GM12892 (cell line): ENCODE results near the gene CEP128.

Experiments
- POLR2A ChIP-seq: IDR thresholded peaks from 2 replicates; pipeline ENCODE4 v1.6.1; 2011; ENCODE audit warnings: low read depth, low read length, control low read depth
- POLR2AphosphoS5 ChIP-seq: IDR thresholded peaks from 2 replicates; pipeline ENCODE4 v1.6.1; 2011; ENCODE audit warnings: low read depth, low read length, control low read depth
- TAF1 ChIP-seq: IDR thresholded peaks from 2 replicates; pipeline ENCODE4 v1.6.1; 2011; ENCODE audit warnings: low read depth, mild to moderate bottlenecking, control low read depth, low read length, borderline replicate concordance

DNA sequence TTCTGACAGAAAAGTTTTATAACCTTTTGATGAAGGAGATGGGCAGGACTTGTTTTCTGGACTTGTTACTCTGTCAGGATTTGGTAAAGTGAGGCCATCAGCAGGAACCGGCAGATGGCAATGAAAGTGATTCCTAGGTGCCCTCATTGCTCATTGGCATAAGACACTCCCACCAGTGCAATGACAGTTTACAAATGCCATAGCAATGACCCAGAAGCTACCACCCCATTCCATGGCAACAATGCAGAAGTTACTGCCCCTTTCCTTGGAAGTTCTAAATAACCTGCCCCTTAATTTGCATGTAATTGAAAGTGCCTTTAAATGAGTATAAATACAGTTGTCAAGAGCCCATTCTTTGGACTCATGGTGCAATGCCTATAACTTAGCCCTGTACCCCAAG is 222.6 kb downstream of the CEP128 start:
- no peak for TF ChIP-seq POLR2A
- no peak for TF ChIP-seq POLR2AphosphoS5
- no peak for TF ChIP-seq TAF1
